Measurements from ENCODE around the gene MICAL1. TPM values are rescaled to one million over a fixed set of nuclear protein-coding genes. Genes with fewer than 3 reads are reported as not detected.

Gene MICAL1
- total and polyA plus RNA-seq, 2 of the 8 experiments (the other 6 are each of a cell fraction or from before 2014, with no cell fraction given), result 42.5 to 55.4 TPM

DNA sequence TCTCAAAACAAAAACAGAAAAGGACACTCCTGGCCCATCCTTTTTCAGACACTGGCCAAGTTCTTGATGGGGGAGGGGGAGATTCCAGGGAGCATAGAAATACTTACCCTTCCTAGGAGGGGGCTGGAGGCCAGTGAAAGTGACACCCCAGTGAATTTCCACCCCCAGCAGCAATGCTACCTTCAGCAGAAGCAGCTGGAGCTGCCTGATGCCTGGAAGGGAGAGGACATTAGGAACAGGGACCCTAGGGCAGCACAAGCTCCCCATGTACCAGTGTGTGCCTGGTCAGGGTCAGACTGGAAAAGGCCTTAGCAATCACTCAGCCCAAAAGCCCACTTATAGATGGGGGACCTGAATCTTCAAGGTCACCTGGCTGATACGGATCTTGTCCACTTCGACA lies 2.4 kb downstream of the MICAL1 start:
- no peak overlapping the region for H3K14ac ChIP-seq (ENCODE audit: insufficient read length)
- FAIRE-seq (no peak), DNase-seq (ENCODE audit: low read depth in 1 of 2, low spot score in 2 of 2) (no peak)
- H3K4me3 ChIP-seq (ENCODE audit: extremely low read depth in 1 of 4, insufficient read depth in 2 of 4, low read depth in 3 of 4, low read length in 4 of 4), result no peak overlapping the region
- no peak overlapping the region for H2BK12ac ChIP-seq (ENCODE audit: low read depth, low read length)
- no peaks in the 10 kb centered on the region for H3K27me3 ChIP-seq (replicated peaks in 1 of 4; ENCODE audit: control insufficient read depth in 3 of 4, extremely low read depth in 1 of 4, insufficient read depth in 3 of 4, low read length in 3 of 4)
- H4K20me1 ChIP-seq (replicated peaks in 1 of 2; ENCODE audit: control insufficient read depth in 1 of 2, insufficient read depth in 2 of 2, low read length in 2 of 2), result peaks cover 0 to 5% of the 10 kb centered on the region in 2 experiments
- TF ChIP-seq JUN (IDR thresholded peaks at IDR 0.05; ENCODE audit: low read depth, low read length) (no peak), BRCA1 (IDR thresholded peaks at IDR 0.05; ENCODE audit: low read depth, low read length) (no peak)
- no peak overlapping the region for H3K27ac ChIP-seq (ENCODE audit: low read depth, low read length)
- no peak overlapping the region for H3K23ac ChIP-seq (ENCODE audit: insufficient read length)
- no peak overlapping the region for H4K8ac ChIP-seq (ENCODE audit: extremely low read depth, insufficient read depth, low read length)
- H3K9me3 ChIP-seq (ENCODE audit: insufficient read depth in 2 of 2, low read depth in 1 of 2, low read length in 1 of 2), result no peaks in the 10 kb centered on the region
- H3K56ac ChIP-seq (replicated peaks; ENCODE audit: insufficient read length, low read depth, low read length), result no peak overlapping the region
- H2AK5ac ChIP-seq (ENCODE audit: low read depth, low read length), result no peak overlapping the region
- H3K79me2 ChIP-seq (ENCODE audit: control insufficient read depth in 1 of 2, insufficient read depth in 2 of 2, low read length in 2 of 2), result no peaks in the 10 kb centered on the region; a peak in 1 of 4 replicates
- no peak overlapping the region for H4K91ac ChIP-seq (replicated peaks; ENCODE audit: insufficient read length, low read length)
- no peak overlapping the region for H2BK15ac ChIP-seq (ENCODE audit: low read length)
- H4K5ac ChIP-seq (ENCODE audit: insufficient read length, low read depth, low read length), result no peak overlapping the region
- ChIA-PET POLR2A (ENCODE audit: partially characterized antibody) (interaction anchor here (7.5 kb wide), 1 partner anchor 11 kb away, joined by 85 read pairs; the partner anchor contains the start of genes PPIL6 and SMPD2), CTCF (ENCODE audit: partially characterized antibody) (interaction anchor here (1.2 to 7.5 kb wide), 3 partner anchors 10 to 69 kb away, joined by 3 to 63 read pairs (median 6); partner anchors contain the start of genes PPIL6 and SMPD2)
- peaks cover 0 to 22% (median 8%) of the 10 kb centered on the region in 4 experiments; a peak in 5 of 8 replicates for H3K36me3 ChIP-seq (ENCODE audit: control insufficient read depth in 2 of 4, insufficient read depth in 4 of 4, low read length in 3 of 4)
- peaks cover 0 to 16% (median 10%) of the 10 kb centered on the region in 4 experiments; a peak in 6 of 7 replicates for H3K4me1 ChIP-seq (replicated peaks in 1 of 4; ENCODE audit: control insufficient read depth in 3 of 4, insufficient read depth in 4 of 4, low read length in 3 of 4)
- H3K79me1 ChIP-seq (ENCODE audit: low read depth, low read length), result no peaks in the 10 kb centered on the region; the same call in 1 of the 2 replicates
- no peak overlapping the region for H2BK5ac ChIP-seq (ENCODE audit: low read depth, low read length)
- peaks cover 8% of the 10 kb centered on the region for H3K23me2 ChIP-seq (ENCODE audit: low read depth, low read length)
- no peak overlapping the region for H2AFZ ChIP-seq (ENCODE audit: low read length)
- H3K9ac ChIP-seq (replicated peaks in 1 of 4; ENCODE audit: extremely low read depth in 1 of 4, low read depth in 3 of 4, low read length in 3 of 4), result no peak overlapping the region
- WGBS, 2 experiments (ENCODE audit: extremely low coverage in 1 of 2, insufficient coverage in 1 of 2, insufficient read length in 1 of 2, insufficient replicate concordance in 2 of 2, low coverage in 1 of 2, low lambda C conversion rate in 2 of 2, missing lambda C conversion rate in 1 of 2), result 89% methylated on average over 2 of the region's 2 CpGs; no CpG with 5 or more reads in 1 of the 2 experiments
- no peak overlapping the region for H3K4me2 ChIP-seq (ENCODE audit: insufficient read depth in 1 of 2, low read depth in 2 of 2, low read length in 2 of 2)
- no peak overlapping the region for H2BK20ac ChIP-seq (ENCODE audit: low read length)
- H2BK120ac ChIP-seq (replicated peaks; ENCODE audit: low read depth, low read length), result no peak overlapping the region
- H3K18ac ChIP-seq (ENCODE audit: extremely low read depth, low read length), result no peak overlapping the region
- no peak overlapping the region for H3K4ac ChIP-seq (replicated peaks; ENCODE audit: insufficient read length, low read depth, low read length)

Data from H1 (cell line).